Measurements from ENCODE around the gene CHRM1.
"Not testable (repeated sequence)": the region's sequence is repeated elsewhere in the genome, so short reads cannot be mapped to it uniquely, and the experiment has no call there.

CHRM1 gene, protein sequence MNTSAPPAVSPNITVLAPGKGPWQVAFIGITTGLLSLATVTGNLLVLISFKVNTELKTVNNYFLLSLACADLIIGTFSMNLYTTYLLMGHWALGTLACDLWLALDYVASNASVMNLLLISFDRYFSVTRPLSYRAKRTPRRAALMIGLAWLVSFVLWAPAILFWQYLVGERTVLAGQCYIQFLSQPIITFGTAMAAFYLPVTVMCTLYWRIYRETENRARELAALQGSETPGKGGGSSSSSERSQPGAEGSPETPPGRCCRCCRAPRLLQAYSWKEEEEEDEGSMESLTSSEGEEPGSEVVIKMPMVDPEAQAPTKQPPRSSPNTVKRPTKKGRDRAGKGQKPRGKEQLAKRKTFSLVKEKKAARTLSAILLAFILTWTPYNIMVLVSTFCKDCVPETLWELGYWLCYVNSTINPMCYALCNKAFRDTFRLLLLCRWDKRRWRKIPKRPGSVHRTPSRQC

GRCh38 chr11:62921201-62921572 lies at the start of gene CHRM1:
CHRM1 (minus strand) TSS chr11:62921363; CDS start chr11:62911100, 10,263 bp downstream.
- no peak for DNase-seq

DNA sequence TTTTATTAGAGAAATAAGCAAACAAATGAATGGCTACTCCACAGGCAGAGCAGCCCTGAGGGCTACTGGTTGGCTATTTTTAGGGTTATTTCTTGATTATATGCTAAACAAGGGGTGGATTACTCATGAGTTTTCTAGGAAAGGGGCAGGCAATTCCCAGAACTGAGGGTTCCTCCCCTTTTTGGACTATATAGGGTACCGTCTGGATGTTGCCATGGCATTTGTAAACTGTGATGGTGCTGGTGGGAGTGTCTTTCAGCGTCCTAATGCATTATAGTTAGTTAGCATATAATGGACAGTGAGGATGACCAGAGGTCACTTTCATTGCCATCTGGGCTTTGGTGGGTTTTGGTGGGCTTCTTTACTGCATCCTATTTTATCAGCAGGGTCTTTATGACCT lies 44.4 kb upstream of the CHRM1 start:
- DNase-seq: no peak

GRCh38 chr11:62962391-62962790 lies 41.2 kb upstream of the CHRM1 start:
- no peak for DNase-seq

- no peak for DNase-seq
Measured at GRCh38 chr11:62961017-62961570, 39.9 kb upstream of the CHRM1 start.

- DNase-seq: no peak
Measured at GRCh38 chr11:62959422-62959980, 38.3 kb upstream of the CHRM1 start.

- peak; percentile 39 for DNase-seq
Measured at GRCh38 chr11:62958547-62959421, 37.6 kb upstream of the CHRM1 start.

DNA sequence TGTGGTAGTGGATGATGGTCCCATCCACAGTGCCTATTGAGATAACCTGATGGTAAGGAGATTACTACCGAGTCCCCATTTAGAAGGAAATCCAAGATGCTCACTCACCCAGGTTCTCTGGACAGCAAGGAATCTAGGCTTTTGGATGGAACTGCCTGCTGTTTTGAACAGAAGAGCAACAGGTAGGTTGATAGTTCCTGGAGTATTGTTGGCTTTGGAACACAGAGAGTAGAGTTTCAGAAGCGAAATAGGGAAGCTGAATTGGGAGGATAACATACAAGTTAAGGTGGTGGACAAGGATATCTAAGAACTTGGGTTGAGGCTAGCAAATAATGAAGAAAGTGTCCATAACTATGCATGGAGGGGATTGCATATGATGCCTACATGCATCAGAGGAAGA lies 36.0 kb upstream of the CHRM1 start:
- no peak for DNase-seq

DNA sequence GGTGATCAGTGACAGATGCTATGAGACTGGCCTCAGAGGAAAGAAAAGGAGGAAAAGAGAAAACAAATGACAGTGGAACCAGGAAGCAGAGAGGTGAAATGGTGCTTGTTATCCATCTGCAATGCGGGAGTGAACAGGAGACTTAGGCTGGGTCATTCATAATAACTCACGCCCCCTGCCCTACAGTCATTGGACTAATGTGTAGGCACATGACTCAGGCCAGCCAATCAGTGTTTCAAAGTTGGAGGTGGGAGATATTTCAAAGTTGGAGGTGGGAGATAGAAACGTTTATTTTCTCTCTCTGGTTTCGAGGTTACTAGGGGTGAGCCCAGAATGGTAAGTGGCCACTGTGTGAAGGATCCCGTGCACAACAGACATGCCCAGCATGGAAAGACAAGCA lies 33.3 kb upstream of the CHRM1 start:
- no peak for DNase-seq

DNA sequence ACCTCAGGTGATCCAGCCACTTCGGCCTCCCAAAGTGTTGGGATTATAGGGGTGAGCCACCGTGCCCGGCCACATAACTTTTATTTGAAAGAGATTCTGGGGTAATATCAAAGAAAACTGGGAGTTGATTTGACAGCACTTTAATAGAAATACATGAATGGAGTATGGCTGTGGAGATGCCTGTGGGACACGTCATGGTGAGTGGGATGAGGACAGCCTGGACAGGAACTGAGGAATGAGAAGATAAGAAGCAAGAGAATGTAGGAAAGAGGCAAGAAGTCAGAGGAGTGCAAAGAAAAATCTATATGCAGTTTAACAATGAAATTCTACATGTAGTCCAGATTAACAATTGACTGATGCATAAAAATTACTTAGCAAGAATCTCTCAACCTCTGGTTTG lies 32.6 kb upstream of the CHRM1 start:
- DNase-seq: no peak

- no peak for DNase-seq
Measured at GRCh38 chr11:62948765-62949320, 27.7 kb upstream of the CHRM1 start.

GRCh38 chr11:62945538-62945937 lies 24.4 kb upstream of the CHRM1 start:
- not testable (repeated sequence) for DNase-seq

- not testable (repeated sequence) for DNase-seq
Measured at GRCh38 chr11:62937528-62937927, 16.4 kb upstream of the CHRM1 start.

DNA sequence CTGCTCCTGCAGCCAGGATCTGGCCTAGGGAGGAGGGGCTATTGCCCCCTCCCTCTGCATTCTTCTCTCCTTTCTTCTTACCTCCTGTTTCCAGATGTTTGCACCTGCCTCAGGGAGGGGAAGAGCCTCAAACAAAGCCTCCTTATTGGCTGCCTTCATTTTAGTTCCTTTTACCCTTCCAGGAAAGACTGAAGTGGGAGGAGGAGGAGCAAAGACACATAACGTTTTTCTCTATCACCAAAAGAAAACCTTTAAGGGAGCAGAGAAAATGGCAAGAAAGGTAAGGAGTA lies 13.3 kb upstream of the CHRM1 start:
- no peak for DNase-seq

GRCh38 chr11:62933750-62934495 lies 12.8 kb upstream of the CHRM1 start:
- DNase-seq: no peak

DNA sequence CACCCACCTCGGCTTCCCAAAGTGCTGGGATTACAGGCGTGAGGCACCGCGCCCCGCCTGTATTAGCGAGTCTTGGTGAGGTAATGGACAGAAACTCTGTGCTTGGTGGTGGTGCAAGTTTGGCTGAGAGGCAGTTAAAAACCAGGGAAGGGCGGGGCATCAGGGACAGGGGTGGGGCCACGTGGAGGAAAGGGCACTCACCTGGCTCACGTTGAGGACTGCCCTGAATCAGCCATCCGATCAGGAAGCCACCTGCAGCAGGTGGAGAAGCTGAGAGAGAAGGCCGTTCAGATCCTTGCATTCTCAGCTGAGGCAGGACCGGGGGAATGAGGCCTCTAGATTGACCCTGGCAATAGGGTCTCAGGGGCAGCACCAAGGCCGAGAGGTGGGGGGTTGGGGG lies 12.1 kb upstream of the CHRM1 start:
- DNase-seq: no peak

GRCh38 chr11:62931499-62932278 lies 10.5 kb upstream of the CHRM1 start:
- peak; percentile 18 for DNase-seq

DNA sequence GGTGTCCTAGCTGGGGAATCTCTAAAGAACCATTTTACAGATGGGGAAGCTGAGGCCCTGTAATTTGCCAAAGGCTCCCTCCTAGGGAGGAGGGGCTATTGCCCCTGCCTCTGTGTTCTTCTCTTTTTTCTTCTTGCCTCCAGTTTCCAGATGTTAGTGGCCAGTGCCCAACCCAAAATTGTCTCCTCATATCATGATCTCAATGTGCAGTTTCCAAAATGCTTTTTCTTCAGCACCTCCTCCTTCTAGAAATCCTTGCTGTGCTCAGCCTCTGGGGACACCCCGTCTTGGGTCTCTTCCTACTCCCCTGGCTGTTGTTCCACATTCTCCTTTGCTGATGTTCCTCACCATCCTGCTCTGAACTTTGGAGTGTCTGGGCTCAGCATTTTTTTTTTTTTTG lies 9.5 kb upstream of the CHRM1 start:
- no peak for DNase-seq

DNA sequence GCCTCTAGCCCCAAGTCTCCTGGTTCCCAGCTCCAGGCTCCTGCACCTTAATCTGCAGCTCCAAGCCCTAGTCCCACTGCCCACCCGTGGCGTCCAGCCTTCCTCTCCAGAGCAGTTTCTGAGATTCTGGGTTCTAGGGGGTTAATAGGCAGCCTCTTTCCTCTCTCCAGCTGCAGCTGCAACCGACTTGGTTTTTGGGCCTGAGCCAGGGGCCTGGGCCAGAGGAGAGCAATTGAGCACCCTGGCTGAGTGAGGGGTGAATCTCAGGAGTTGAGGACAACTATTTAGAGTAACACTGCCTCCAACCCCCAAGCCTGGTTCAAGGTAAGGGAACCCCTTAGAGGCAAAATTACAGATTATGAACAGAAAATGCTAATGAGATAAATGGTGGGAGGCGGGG lies 9.0 kb upstream of the CHRM1 start:
- DNase-seq: no peak

GRCh38 chr11:62928011-62928410 lies 6.8 kb upstream of the CHRM1 start:
- DNase-seq: no peak

DNA sequence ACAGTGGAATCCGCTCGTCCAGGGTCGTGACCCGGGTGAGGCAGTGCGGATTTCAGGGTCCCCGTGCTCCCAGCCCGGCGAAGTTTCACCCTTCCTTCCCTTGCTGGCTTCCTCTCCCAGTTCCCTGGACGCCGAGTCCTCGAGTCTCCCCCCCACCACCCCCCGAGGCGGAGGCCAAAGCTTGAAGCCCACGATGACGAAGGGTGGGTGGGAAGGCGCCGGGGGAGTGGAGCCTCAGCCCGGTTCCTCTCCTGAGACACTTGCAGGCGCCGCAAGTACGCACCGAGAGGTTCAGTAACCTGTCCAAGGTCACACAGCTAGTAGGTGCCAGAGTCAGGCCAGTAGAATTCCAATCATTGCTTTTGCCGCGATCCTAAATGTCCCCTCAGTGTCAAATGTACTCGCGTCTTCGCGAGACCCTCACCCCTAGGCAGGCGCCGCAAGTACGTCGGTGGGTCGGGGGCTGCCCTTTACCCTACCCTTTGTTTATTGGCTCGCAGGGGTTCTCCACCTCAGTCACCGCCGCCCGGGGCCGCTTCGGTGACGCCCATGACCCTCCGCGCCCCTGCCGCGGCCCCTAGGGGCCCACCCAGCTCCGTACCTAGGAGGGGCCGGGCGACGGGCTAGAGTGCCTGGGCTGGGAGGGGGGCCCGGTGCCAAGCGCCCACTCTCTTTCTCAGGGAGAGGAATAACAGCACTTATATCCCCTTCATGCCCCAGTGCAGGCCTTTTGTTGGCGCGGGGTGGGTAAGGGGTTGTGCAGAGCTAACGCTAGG lies 5.7 kb upstream of the CHRM1 start:
- DNase-seq: no peak

All from fibroblast of skin of right biceps (primary cell).